Coronary artery (tissue), 2 donors: ENCODE data around the gene TNS1.

ENCODE experiments used
- DNase-seq: peaks from one replicate; pipeline ENCODE4 v3.0.0-alpha.2; 2017; ENCODE audit warnings: low spot score
- H3K27ac ChIP-seq, 2 donors: fragments of 200-600 bp; sonication (generic); one replicate each; pipeline ENCODE4 v1.5.1; 2016 to 2019
- H3K4me3 ChIP-seq: fragments of 200-600 bp; sonication (generic); 2 replicates; pipeline ENCODE4 v1.5.1; 2016; ENCODE audit warnings: mild to moderate bottlenecking, moderate library complexity
- CTCF ChIP-seq: fragments of 200-600 bp; sonication (generic); IDR thresholded peaks from one replicate; pipeline ENCODE4 v1.5.1; 2019; ENCODE audit warnings: antibody characterized with exemption

TNS1 gene

GRCh38 chr2:218024871-218025270 lies 22.1 kb upstream of the TNS1 start:
- Histone ChIP-seq H3K27ac (no peak overlapping the region), H3K4me3 (no peak overlapping the region)
- TF ChIP-seq CTCF: no peak
- peak; percentile 64 for DNase-seq

GRCh38 chr2:218024336-218024735 lies 21.5 kb upstream of the TNS1 start:
- peak; percentile 68 for DNase-seq
- no peak overlapping the region for H3K4me3 ChIP-seq
- H3K27ac ChIP-seq: no peak overlapping the region
- TF ChIP-seq CTCF: no peak

- Histone ChIP-seq H3K4me3 (no peak overlapping the region), H3K27ac (no peak overlapping the region)
- DNase-seq: peak; percentile 72
- no peak for TF ChIP-seq CTCF
These were observed 20.8 kb upstream of the TNS1 start for GRCh38 chr2:218023636-218024035.

- H3K27ac ChIP-seq: peak overlapping the region in 1 of 2 donors; percentile 76
These were observed 20.2 kb upstream of the TNS1 start for GRCh38 chr2:218022851-218023530.

GRCh38 chr2:218022131-218022850 lies 19.5 kb upstream of the TNS1 start:
- Histone ChIP-seq H3K27ac (peak overlapping the region; percentile 68 to 76), H3K4me3 (no peak overlapping the region)
- DNase-seq: peak; percentile 68
- no peak for TF ChIP-seq CTCF

More at GRCh38 chr2:218022851-218023530, 20.2 kb upstream of the TNS1 start:
- DNase-seq: peak; percentile 67
- no peak for TF ChIP-seq CTCF
- no peak overlapping the region for H3K4me3 ChIP-seq

GRCh38 chr2:218021536-218022071 lies 18.8 kb upstream of the TNS1 start:
- Histone ChIP-seq H3K27ac (peak overlapping the region; percentile 68 to 76), H3K4me3 (no peak overlapping the region)
- no peak for TF ChIP-seq CTCF
- peak; percentile 85 for DNase-seq
